Measurements from ENCODE around the gene VANGL2. TPM values are rescaled to one million over a fixed set of nuclear protein-coding genes. Genes with fewer than 3 reads are reported as not detected.
A peak's percentile ranks its signal among the peaks of the same experiment; 100 is the strongest.

Gene VANGL2
- polyA plus RNA-seq, 4 donors, result 0.27 to 20.6 (median 3.0) TPM

GRCh38 chr1:160446945-160447600, 46.7 kb downstream of the VANGL2 start:
- H3K4me3 ChIP-seq (ENCODE audit: low read depth in 1 of 3, low read length in 3 of 3), result no peak overlapping the region
- DNase-seq (no peak), FAIRE-seq (no peak)
- H3K4me1 ChIP-seq (ENCODE audit: control insufficient read depth in 3 of 3, insufficient read depth in 2 of 3, low read depth in 1 of 3, low read length in 2 of 3), result peaks cover 0 to 3% (median 0%) of the 10 kb centered on the region in 3 donors
- no peak overlapping the region for H3K27ac ChIP-seq (ENCODE audit: low read depth in 1 of 3, low read length in 2 of 3)
- no peaks in the 10 kb centered on the region for H3K27me3 ChIP-seq (ENCODE audit: control insufficient read depth in 3 of 3, insufficient read depth in 3 of 3, low read length in 3 of 3)
- H3K36me3 ChIP-seq (ENCODE audit: control insufficient read depth in 3 of 3, insufficient read depth in 2 of 3, low read depth in 1 of 3, low read length in 3 of 3), result no peaks in the 10 kb centered on the region
- no peaks in the 10 kb centered on the region for H3K9me3 ChIP-seq (ENCODE audit: control insufficient read depth in 2 of 2, insufficient read depth in 1 of 2, low read depth in 1 of 2, low read length in 1 of 2)
- WGBS, 3 donors, result 48 to 54% (median 53%) methylated on average over 8 of the region's 8 CpGs

DNA sequence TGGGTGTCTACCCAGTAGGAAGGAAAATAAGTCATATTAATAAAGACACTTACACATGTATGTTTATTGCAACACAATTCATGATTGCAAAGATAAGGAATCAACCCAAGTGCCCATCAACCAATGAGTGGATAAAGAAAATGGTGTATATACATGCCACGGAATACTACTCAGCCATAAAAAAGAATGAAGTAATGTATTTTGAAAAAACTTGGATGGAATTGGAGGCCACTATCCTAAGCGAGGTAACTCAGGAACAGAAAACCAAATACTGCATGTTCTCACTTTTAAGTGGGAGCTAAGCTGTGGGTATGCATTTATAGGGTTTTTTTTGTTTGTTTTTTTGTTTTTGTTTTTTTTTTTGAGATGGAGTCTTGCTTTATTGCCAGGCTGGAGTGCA, 49.1 kb downstream of the VANGL2 start:
- Histone ChIP-seq H3K9me3 (ENCODE audit: control insufficient read depth in 2 of 2, insufficient read depth in 1 of 2, low read depth in 1 of 2, low read length in 1 of 2) (no peaks in the 10 kb centered on the region), H3K36me3 (ENCODE audit: control insufficient read depth in 3 of 3, insufficient read depth in 2 of 3, low read depth in 1 of 3, low read length in 3 of 3) (no peaks in the 10 kb centered on the region), H3K4me1 (ENCODE audit: control insufficient read depth in 3 of 3, insufficient read depth in 2 of 3, low read depth in 1 of 3, low read length in 2 of 3) (peaks cover 0 to 3% (median 0%) of the 10 kb centered on the region in 3 donors), H3K27ac (ENCODE audit: low read depth in 1 of 3, low read length in 2 of 3) (no peak overlapping the region), H3K27me3 (ENCODE audit: control insufficient read depth in 3 of 3, insufficient read depth in 3 of 3, low read length in 3 of 3) (no peaks in the 10 kb centered on the region), H3K4me3 (ENCODE audit: low read depth in 1 of 3, low read length in 3 of 3) (no peak overlapping the region)
- 95 to 100% (median 96%) methylated on average over 2 of the region's 2 CpGs for WGBS, 3 donors
- FAIRE-seq (no peak), DNase-seq (no peak)

GRCh38 chr1:160451119-160451858, 50.9 kb downstream of the VANGL2 start:
- Histone ChIP-seq H3K27ac (ENCODE audit: low read depth in 1 of 3, low read length in 2 of 3) (peak overlapping the region in 1 of 3 donors; percentile 26), H3K36me3 (ENCODE audit: control insufficient read depth in 3 of 3, insufficient read depth in 2 of 3, low read depth in 1 of 3, low read length in 3 of 3) (no peaks in the 10 kb centered on the region), H3K4me1 (ENCODE audit: control insufficient read depth in 3 of 3, insufficient read depth in 2 of 3, low read depth in 1 of 3, low read length in 2 of 3) (peaks cover 0 to 3% (median 0%) of the 10 kb centered on the region in 3 donors), H3K27me3 (ENCODE audit: control insufficient read depth in 3 of 3, insufficient read depth in 3 of 3, low read length in 3 of 3) (no peaks in the 10 kb centered on the region), H3K4me3 (ENCODE audit: low read depth in 1 of 3, low read length in 3 of 3) (no peak overlapping the region), H3K9me3 (ENCODE audit: control insufficient read depth in 2 of 2, insufficient read depth in 1 of 2, low read depth in 1 of 2, low read length in 1 of 2) (no peaks in the 10 kb centered on the region)
- 54 to 63% (median 57%) methylated on average over 7 of the region's 7 CpGs for WGBS, 3 donors
- no peak for FAIRE-seq
- peak; percentile 29 to 43 for DNase-seq

DNA sequence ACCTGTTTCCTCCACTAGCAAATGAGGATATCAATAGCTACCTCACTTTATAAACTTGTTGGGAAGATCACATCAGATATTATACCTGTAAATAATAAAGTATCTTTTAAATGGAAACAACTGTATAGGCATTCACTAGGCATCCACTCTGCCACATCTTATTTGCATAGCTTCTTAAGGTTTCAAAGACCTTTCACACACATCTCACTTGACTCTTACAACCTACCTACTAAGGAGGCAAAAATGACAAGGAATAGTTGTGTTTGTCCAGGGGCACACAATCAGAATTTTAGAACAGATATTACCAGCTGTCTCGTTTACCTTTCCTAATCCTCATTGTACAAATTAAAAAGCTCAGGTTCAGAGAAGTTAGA, 51.5 kb downstream of the VANGL2 start:
- no peaks in the 10 kb centered on the region for H3K27me3 ChIP-seq (ENCODE audit: control insufficient read depth in 3 of 3, insufficient read depth in 3 of 3, low read length in 3 of 3)
- no peaks in the 10 kb centered on the region for H3K9me3 ChIP-seq (ENCODE audit: control insufficient read depth in 2 of 2, insufficient read depth in 1 of 2, low read depth in 1 of 2, low read length in 1 of 2)
- H3K4me1 ChIP-seq (ENCODE audit: control insufficient read depth in 3 of 3, insufficient read depth in 2 of 3, low read depth in 1 of 3, low read length in 2 of 3), result peaks cover 0 to 3% (median 0%) of the 10 kb centered on the region in 3 donors
- 76 to 94% (median 88%) methylated on average over 1 of the region's 1 CpG for WGBS, 3 donors
- H3K36me3 ChIP-seq (ENCODE audit: control insufficient read depth in 3 of 3, insufficient read depth in 2 of 3, low read depth in 1 of 3, low read length in 3 of 3), result no peaks in the 10 kb centered on the region
- H3K4me3 ChIP-seq (ENCODE audit: low read depth in 1 of 3, low read length in 3 of 3), result no peak overlapping the region
- no peak for DNase-seq
- FAIRE-seq, result no peak
- no peak overlapping the region for H3K27ac ChIP-seq (ENCODE audit: low read depth in 1 of 3, low read length in 2 of 3)

DNA sequence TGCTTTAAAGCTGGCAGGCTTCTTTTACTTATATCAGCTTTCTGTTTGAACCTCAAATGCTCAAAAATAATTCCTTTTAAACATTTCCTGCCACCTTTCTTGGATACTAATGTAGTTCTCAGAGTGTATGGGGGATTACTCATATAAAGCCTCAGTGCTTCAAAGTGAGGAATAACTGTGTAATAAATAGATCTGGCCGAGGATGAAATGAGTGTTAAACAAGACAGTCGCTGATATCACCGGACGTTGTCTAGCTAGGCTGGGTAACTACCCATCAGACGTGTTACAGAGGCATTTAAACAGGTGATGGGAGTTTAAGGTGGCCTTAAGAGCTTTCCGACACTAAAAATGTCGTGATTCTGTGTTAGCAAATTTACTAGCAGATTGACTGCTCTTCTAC, 53.1 kb downstream of the VANGL2 start:
- WGBS, 3 donors, result 71 to 86% (median 78%) methylated on average over 7 of the region's 7 CpGs
- no peak overlapping the region for H3K4me3 ChIP-seq (ENCODE audit: low read depth in 1 of 3, low read length in 3 of 3)
- no peaks in the 10 kb centered on the region for H3K36me3 ChIP-seq (ENCODE audit: control insufficient read depth in 3 of 3, insufficient read depth in 2 of 3, low read depth in 1 of 3, low read length in 3 of 3)
- no peaks in the 10 kb centered on the region for H3K9me3 ChIP-seq (ENCODE audit: control insufficient read depth in 2 of 2, insufficient read depth in 1 of 2, low read depth in 1 of 2, low read length in 1 of 2)
- H3K4me1 ChIP-seq (ENCODE audit: control insufficient read depth in 3 of 3, insufficient read depth in 2 of 3, low read depth in 1 of 3, low read length in 2 of 3), result peaks cover 0 to 5% (median 0%) of the 10 kb centered on the region in 3 donors
- no peak for FAIRE-seq
- H3K27ac ChIP-seq (ENCODE audit: low read depth in 1 of 3, low read length in 2 of 3), result no peak overlapping the region
- no peak for DNase-seq
- no peaks in the 10 kb centered on the region for H3K27me3 ChIP-seq (ENCODE audit: control insufficient read depth in 3 of 3, insufficient read depth in 3 of 3, low read length in 3 of 3)

- DNase-seq (no peak), FAIRE-seq (no peak)
- WGBS, 3 donors, result 83 to 92% (median 86%) methylated on average over 6 of the region's 6 CpGs
- Histone ChIP-seq H3K27me3 (ENCODE audit: control insufficient read depth in 3 of 3, insufficient read depth in 3 of 3, low read length in 3 of 3) (no peaks in the 10 kb centered on the region), H3K4me3 (ENCODE audit: low read depth in 1 of 3, low read length in 3 of 3) (no peak overlapping the region), H3K27ac (ENCODE audit: low read depth in 1 of 3, low read length in 2 of 3) (no peak overlapping the region), H3K4me1 (ENCODE audit: control insufficient read depth in 3 of 3, insufficient read depth in 2 of 3, low read depth in 1 of 3, low read length in 2 of 3) (peaks cover 0 to 5% (median 0%) of the 10 kb centered on the region in 3 donors), H3K9me3 (ENCODE audit: control insufficient read depth in 2 of 2, insufficient read depth in 1 of 2, low read depth in 1 of 2, low read length in 1 of 2) (no peaks in the 10 kb centered on the region), H3K36me3 (ENCODE audit: control insufficient read depth in 3 of 3, insufficient read depth in 2 of 3, low read depth in 1 of 3, low read length in 3 of 3) (no peaks in the 10 kb centered on the region)
These were observed 54.2 kb downstream of the VANGL2 start for GRCh38 chr1:160454371-160455152.

DNA sequence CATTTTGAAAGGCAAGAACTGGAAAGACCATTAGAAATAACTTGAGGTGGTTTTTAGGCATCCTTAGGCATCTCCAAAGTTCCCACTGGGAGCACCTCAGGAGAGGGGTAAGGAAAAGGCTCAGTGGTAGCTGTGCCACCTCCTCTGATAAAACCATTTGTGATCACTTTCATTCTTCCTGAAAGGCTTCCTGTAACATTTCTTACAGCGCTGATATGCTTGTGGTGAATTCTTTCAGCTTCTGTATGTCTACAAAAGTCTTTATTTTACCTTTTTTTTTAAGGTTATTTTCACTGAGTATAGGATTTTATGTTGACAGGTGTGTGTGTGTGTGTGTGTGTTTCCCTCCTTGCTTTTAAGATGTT, 54.8 kb downstream of the VANGL2 start:
- FAIRE-seq, result no peak

GRCh38 chr1:160459056-160459455, 58.7 kb downstream of the VANGL2 start:
- Histone ChIP-seq H3K36me3 (ENCODE audit: control insufficient read depth in 3 of 3, insufficient read depth in 2 of 3, low read depth in 1 of 3, low read length in 3 of 3) (no peaks in the 10 kb centered on the region), H3K9me3 (ENCODE audit: control insufficient read depth in 2 of 2, insufficient read depth in 1 of 2, low read depth in 1 of 2, low read length in 1 of 2) (no peaks in the 10 kb centered on the region), H3K27me3 (ENCODE audit: control insufficient read depth in 3 of 3, insufficient read depth in 3 of 3, low read length in 3 of 3) (no peaks in the 10 kb centered on the region), H3K27ac (ENCODE audit: low read depth in 1 of 3, low read length in 2 of 3) (no peak overlapping the region), H3K4me3 (ENCODE audit: low read depth in 1 of 3, low read length in 3 of 3) (no peak overlapping the region), H3K4me1 (ENCODE audit: control insufficient read depth in 3 of 3, insufficient read depth in 2 of 3, low read depth in 1 of 3, low read length in 2 of 3) (peaks cover 0 to 2% (median 0%) of the 10 kb centered on the region in 3 donors)
- FAIRE-seq, result no peak
- 42 to 70% (median 55%) methylated on average over 2 of the region's 2 CpGs for WGBS, 3 donors
- DNase-seq, result no peak

More for the DNA sequence above, 54.8 kb downstream of the VANGL2 start:
- no peak for DNase-seq
- Histone ChIP-seq H3K4me3 (ENCODE audit: low read depth in 1 of 3, low read length in 3 of 3) (no peak overlapping the region), H3K36me3 (ENCODE audit: control insufficient read depth in 3 of 3, insufficient read depth in 2 of 3, low read depth in 1 of 3, low read length in 3 of 3) (no peaks in the 10 kb centered on the region), H3K27me3 (ENCODE audit: control insufficient read depth in 3 of 3, insufficient read depth in 3 of 3, low read length in 3 of 3) (no peaks in the 10 kb centered on the region), H3K27ac (ENCODE audit: low read depth in 1 of 3, low read length in 2 of 3) (no peak overlapping the region), H3K4me1 (ENCODE audit: control insufficient read depth in 3 of 3, insufficient read depth in 2 of 3, low read depth in 1 of 3, low read length in 2 of 3) (peaks cover 0 to 5% (median 0%) of the 10 kb centered on the region in 3 donors), H3K9me3 (ENCODE audit: control insufficient read depth in 2 of 2, insufficient read depth in 1 of 2, low read depth in 1 of 2, low read length in 1 of 2) (no peaks in the 10 kb centered on the region)
- 73 to 95% (median 87%) methylated on average over 1 of the region's 1 CpG for WGBS, 3 donors
